ENCODE data around the gene NFE2L1.

GRCh38 chr17:48106802-48107136 lies 58.6 kb downstream of the NFE2L1 start:
- TF ChIP-seq RAD21 (conservative IDR thresholded peaks at IDR 0.05 in 1 of 2, IDR thresholded peaks at IDR 0.05 in 1 of 2) (no peak), CTCF (IDR thresholded peaks at IDR 0.05) (no peak), SMC3 (IDR thresholded peaks at IDR 0.05) (no peak), REST (IDR thresholded peaks at IDR 0.05) (no peak), POLR2A (IDR thresholded peaks at IDR 0.05; ENCODE audit: low read length) (no peak), TFCP2L1 (CRISPR knock-in tag; IDR thresholded peaks at IDR 0.05) (no peak), CHD2 (IDR thresholded peaks at IDR 0.05; ENCODE audit: low read length, partially characterized antibody) (no peak), RFX5 (IDR thresholded peaks at IDR 0.05) (no peak), JUNB (IDR thresholded peaks at IDR 0.05) (no peak), PBX3 (IDR thresholded peaks at IDR 0.05) (no peak)

Data from A549 (cell line).